ENCODE measurements around the gene IL17REL.
A peak's percentile ranks its signal among the peaks of the same experiment; 100 is the strongest.
"Not testable (repeated sequence)": the region's sequence is repeated elsewhere in the genome, so short reads cannot be mapped to it uniquely, and the experiment has no call there.

Gene IL17REL

DNA sequence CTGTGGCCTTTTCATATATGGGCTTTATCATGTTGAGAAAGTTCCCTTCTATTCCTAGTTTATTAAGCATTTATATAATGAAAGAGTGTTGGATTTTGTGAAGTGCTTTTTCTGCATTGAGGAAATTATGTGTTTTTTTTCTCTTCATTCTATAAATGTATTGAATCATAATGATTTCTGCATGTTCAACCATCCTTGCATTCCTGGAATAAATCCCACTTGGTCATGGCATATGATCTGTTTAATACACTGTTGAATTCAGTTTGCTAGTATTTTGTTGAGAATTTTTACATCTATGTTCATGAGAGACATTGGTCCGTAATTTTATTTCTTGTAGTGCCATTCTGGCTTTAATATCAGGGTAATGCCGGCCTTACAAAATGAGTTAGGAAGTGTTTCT is 26.2 kb downstream of the IL17REL start:
- DNase-seq (ENCODE audit: low spot score): no peak

DNA sequence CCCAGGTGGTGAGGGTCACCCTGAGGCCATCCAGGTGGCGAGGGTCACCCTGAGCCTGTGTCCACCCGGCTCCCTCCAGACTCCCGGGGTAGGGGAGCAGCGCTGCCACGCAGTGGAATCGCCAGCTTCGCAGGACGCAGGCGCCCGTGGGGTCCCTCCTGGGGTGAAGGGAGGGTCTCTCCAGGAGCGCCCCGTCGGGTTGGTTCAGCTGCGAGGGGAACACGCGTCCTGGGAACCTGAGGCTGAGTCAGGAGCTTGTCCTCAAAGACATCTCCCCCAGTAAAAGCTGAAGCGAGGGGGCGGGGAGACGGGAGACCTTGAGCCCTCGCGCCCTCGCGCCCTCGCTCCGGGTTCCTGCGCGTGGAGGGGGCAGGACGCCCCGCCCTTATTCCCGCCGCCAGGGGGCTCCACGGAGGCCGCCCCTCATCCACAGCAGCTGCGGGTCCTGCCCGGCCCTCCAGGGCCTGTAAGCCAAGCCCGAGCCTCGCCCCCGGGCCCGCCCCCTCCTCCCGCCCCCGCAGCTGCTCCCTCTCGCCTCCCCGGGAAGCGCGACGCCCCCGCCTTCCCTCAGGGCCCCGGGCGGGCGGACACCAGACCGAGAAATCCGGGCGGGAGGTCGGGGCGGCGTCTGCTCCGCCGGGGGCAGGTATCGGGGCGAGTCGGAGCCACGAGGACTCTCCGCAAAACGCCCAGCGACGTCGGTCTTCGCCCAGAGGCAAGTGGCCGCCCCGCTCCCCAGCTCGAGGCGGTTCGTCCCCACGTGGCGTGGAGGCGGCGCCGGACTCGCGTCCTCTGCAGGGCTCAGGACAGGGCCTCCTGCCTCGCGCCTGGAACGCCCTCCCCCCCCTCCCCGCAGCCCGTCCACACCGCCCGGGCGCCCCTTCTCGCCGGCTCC is 29.2 kb downstream of the IL17REL start:
- DNase-seq (ENCODE audit: low spot score): peak; percentile 24

DNA sequence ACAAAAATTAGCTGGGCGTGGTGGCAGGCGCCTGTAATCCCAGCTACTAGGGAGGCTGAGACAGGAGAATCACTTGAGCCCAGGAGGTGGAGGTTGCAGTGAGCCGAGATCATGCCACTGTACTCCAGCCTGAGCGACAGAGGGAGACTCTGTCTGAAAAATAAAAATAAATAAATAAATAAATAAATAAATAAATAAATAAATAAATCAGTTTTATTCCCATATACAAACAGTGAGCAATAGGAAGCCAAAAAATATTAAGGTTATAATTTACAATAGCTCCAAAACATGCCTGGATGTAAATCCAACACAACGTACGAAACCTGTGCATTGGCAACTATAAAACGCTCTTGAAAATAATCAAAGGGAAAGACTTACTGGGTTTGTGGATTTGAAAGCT is 30.8 kb downstream of the IL17REL start:
- DNase-seq (ENCODE audit: low spot score): not testable (repeated sequence)

DNA sequence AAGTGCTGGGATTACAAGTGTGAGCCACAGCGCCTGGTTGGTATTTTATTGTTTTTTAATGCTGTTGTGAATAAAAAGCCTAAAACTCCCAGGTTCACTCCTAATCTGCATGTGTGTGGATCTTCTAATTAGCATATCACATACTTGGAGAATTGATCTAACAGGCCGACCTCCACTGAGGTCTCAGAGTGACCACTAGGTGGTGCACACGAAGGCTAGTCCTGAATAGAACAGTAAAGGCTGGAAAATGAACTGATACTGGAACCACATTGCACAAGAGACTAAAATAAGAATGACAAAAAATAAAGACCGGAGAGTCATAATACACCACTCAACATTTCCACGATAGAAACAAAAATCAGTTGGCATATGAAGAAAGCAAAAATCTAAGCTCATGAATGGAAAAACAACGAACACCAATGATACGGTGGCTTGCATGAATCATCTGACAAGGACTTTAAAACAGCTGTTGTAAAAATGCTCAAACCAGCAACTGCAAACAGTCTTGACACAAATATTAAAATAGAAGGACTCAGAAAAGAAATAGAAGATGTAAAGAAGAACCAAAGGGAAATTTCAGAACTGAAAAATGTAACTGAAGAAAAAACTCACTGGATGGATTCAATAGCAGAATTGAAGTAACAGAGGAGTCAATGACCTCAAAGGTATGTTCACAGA is 32.8 kb downstream of the IL17REL start:
- peak; percentile 23 for DNase-seq (ENCODE audit: low spot score)

DNA sequence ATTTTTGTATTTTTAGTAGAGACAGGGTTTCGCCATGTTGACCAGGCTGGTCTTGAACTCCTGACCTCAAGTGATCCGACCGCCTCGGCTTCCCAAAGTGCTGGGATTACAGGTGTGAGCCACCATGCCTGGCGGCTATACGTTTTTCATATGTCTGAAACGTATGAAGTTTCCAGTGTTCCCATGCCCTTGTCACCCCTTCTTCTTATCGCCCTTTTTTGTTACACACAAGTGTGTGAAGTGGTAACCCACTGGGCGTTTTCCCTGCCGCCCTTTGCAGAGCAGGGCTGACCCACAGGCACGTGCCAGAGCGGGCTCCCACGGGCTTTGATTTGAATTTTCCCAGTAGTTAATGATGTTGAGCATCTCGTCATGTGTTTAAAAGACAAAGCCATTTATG is 35.0 kb downstream of the IL17REL start:
- no peak for DNase-seq (ENCODE audit: low spot score)

DNA sequence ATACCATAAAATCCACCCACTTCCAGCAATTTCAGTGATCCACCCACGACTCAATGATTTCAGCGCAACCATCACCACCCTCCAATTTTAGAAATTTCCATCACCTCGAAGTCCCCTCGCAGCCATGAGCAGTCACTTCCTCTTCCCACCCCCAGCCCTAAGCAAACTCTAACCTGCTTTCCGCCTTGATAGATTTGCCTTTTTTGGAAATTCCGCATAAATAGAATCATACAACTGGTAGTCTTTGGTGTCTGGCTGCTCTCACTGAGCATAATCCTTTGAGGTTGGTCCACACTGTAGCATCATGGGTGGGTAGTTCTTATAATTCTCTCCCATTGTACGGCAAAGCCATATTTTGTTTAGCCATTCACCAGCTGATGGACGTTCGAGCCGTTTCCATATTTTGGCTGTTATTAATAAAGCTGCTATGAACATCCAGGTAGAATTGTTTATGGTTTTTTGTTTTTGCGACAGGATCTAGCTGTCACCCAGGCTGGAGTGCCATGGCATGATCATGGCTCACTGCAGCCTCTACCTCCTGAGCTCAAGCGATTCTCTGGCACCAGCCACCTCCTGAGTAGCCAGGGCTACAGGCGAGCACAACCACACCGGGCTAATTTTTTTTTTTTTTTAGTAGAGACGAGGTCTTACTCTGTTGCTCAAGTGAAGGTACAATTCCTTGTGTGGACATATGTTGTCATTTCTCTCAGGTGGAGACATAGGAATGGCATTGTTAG is 36.0 kb downstream of the IL17REL start:
- DNase-seq (ENCODE audit: low spot score): no peak

DNA sequence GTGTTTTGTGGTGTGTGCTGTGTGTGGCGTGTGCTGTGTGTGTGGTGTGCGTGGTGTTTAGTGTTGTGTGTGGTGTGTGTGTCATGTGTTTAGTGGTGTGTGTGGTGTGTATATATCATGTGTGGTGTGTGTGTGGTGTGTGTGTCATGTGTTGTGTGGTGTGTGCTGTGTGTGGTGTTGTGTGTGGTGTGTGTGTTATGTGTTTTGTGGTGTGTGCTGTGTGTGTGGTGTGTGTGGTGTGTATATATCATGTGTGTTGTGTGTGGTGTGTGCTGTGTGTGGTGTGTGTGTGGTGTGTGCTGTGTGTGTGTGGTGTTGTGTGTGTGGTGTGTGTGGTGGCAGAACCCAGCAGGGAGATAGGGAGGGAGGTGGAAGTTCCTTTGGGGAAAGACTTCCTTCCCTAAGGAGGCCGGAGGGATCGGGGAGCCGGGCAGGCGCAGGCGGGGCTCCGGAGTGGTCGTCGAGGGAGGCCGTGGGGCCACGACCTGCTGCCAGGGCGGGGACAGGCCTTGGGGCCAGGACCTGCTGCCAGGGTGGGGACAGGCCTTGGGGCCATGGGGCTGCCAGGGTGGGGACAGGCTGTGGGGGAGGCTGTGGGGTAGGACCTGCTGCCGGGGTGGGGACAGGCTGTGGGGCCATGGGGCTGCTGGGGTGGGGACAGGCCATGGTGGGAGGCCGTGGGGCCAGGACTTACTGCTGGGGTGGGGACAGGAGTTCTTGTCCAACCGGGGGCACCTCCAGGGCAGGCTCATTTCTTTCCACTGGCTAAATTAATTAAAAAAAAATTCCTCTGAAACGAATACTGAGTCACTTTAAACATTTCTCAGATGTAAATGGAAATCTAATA is 36.8 kb downstream of the IL17REL start:
- DNase-seq (ENCODE audit: low spot score): no peak

DNA sequence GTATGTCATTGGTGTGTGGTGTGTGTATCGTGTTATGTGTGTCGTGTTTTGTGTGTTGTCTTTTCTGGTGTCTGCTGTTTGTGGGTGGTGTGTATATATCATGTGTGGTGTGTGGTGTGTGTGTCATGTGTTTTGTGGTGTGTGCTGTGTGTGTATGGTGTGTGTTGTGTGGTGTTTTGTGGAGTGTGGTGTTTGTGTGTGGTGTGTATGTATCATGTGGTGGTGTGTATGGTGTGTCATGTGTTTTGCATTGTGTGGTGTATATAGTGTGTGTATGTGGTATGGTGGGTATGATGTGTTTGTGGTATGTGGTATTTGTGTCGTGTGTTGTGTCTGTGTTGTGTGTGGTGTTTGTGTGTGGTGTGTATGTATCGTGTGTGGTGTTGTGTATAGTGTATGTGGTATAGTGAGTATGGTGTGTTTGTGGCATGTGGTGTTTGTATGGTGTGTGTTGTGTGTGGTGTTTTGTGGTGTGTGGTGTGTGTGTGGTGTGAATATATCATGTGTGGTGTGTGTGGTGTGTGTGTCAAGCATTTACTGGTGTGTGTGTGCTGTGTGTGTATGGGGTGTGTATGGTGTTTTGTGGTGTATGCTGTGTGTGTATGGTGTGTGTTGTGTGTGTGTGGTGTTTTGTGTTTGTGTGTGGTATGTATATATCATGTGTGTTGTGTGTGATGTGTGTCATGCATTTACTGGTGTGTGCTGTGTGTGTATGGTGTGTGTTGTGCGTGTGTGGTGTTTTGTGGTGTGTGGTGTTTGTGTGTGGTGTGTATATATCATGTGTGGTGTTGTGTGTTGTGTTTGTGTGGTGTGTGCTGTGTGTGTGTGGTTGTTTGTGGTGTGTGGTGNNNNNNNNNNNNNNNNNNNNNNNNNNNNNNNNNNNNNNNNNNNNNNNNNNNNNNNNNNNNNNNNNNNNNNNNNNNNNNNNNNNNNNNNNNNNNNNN is 39.3 kb downstream of the IL17REL start:
- no peak for DNase-seq (ENCODE audit: low spot score)

DNA sequence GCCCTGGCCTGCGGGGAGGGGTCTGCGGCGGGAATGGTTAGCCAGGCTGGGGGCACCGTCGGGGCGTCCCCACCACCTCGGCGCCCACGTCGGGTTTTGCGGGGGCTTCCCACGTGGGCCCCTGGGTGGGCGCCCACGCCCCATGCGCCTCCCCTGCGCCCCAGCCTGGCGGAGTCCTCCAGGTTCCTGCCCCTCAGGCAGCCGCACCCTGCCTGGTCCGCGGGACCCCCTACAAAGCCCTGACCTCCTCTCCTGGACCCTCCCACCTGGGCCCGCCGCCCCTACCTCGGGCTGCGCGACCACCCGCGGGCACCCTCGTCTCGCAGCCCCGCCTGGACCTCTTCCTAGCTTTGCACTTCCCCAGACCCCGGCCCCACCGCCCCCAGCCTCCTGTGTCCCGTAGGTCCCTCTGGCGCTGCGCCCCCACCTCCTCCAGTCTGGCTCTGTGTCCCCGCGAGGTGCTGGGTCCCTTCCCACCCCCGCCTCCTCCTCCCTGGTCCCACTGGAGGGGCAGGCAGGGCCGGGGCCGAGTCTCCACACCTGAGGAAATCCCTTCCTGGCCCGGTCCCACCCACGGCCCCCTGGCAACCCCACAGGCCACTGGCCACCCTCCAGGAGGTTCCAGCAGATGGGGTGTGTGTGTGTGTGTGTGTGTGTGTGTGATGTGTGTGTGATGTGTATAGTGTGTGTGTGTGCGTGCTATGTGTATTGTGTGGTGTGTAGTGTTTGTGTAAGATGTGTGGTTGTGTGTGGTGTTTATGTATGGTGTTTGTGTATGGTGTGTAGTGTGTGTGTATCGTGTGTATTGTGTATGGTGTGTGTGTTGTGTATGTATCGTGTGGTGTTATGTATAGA is 40.2 kb downstream of the IL17REL start:
- no peak for DNase-seq (ENCODE audit: low spot score)

DNA sequence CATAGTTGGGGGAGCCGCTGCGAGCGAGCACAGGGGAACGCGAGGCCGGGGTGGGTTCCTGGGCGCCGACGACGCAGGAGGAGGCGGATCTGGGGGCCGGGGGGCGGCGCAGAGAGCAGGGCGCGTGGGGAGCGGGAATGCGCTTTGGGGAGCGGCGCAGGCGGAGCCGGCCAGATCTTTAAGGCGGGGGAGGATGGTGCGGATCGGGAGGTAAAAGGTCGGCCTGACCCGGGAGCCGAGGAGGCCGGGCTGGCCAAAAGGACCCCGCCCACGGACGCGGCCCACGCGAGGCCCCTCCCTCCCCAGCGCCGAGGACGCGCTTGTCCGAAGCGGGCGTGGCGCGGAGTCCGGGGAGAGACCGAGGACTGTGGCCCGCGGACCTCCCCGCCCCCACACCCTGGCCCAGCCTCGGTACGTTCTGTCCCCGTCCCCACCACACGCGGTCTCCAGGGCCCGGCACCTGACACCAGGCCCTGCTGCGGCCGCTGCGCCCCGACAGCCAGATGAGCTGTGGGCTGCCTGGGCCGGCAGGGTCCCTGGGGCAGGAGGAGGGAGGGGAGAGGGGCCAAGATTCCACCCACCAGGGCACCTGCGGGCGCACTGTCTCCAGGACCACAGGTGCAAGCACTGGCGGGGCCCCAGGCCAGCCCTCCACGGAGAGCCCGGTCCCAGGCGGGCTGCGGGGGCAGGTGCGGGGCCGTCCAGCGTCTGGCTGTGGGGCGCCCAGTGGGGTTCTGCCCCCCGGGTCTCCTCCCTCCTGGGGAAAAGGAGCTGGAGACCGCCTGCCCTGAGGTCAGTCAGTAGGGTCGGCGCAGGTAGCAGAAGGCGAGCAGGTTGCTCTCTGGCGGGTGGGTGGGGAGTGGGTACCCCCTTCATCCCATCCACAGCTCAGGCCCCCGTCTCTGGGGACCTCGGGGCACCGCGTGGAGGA is 41.1 kb downstream of the IL17REL start:
- DNase-seq (ENCODE audit: low spot score): no peak

DNA sequence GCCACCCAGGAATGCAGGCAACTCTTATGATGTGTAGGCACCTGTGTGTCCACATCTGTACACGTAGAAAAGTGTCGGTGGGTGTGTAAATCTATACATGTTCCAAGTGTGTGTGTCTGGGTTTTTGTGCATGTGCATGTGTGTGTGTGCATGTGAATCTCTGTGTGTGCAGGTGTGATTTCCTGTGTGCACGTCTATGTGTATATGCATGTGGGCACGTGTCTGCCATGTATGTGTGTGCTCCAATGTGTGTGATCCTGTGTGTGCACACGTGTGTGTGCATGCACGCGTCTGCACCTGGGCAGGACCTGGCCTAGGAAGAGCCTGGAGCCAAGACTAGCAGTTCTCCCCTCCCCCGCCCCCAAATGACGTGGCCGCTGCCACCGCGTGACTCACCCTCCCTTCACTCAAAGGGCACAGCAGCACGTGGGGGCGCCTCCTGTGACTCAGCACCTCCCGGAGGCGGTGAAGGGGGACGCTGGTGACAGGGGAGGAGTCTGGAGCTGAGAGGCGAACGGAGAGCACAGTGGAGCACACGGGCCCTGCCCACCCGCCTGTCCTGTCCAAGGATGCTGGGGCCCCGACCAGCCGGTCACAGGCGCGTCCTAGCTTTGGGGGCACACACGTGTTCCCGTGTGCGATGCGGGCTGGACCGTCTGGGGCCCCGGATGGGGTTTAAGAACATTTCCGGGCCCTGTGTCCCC is 41.9 kb downstream of the IL17REL start:
- DNase-seq (ENCODE audit: low spot score): peak; percentile 95

DNA sequence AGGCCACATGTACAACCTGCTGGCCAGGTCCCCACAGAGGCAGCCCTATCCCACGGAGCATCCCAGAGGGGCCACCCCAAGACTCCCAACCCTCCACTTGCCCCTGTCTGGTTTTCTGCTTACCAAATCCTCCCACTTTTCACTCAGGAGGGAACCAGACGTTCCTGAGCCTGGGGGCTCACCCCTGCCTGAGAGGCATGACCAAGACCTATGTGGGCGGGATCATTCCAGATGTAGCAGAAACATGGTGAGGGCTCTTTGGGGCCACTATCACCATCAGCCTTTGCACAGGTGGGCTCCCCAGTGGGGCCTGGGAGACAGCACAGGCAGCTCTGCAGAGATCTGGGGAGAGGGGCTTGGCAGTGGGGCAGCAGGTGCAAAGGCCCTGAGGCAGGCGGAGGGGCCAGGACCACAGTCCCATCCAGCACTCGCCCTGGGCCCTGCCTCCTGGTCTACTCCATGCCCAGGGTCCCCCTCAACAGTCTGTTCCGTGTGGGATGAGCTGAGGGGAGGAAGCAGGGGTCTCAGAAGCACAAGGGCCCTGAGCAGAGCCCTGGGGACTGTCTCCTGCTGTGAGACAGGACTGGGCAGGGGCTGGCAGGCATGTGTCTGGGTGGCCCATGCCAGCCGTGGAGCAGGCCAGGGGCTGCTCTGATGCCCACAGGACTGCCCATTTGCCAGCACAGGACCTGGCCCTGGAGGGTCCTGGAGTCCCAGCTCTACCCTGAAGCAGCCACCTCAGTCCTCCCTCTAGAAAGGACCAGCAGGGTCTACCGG is 42.6 kb downstream of the IL17REL start:
- DNase-seq (ENCODE audit: low spot score): no peak

DNA sequence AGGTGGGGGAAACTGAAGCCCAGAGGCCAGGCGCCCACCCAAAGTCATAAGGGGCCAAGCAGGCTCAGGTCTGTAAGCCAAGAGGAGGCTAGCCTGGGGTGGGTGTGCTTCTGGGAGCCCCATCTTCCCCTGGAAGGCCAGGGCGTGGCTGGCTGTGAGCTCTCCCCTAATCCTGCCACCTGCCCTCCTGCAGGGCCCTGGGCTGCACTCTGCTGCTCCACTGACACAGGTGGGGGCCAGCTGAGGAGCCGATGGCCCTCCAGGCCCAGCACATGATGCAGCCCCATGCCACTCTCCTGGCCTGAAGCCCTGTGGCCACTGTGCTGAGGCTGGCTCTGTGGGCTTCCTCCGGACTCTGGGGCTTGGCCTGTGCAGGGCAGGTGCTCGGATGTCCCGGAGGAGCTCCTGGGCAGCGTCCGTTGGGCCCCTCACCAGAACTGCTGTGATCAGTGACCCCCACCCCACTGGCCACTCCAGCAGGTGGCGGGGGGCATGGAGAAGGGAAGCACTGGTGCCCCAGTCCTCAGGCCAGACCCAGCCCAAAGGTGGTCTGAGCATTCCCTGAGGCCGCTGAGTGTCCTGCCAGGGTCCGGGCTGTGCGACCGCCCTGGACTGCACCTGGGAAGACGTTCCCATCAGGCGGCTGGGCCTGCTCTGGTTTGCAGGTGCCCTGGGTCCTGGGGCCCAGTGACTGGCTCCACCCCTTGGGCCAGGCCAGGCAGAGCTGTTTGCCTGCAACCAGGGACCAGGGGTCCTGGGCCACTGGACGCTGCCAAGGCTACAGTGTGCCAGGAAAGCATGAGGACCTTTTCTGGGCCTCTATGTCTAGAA is 43.5 kb downstream of the IL17REL start:
- no peak for DNase-seq (ENCODE audit: low spot score)

DNA sequence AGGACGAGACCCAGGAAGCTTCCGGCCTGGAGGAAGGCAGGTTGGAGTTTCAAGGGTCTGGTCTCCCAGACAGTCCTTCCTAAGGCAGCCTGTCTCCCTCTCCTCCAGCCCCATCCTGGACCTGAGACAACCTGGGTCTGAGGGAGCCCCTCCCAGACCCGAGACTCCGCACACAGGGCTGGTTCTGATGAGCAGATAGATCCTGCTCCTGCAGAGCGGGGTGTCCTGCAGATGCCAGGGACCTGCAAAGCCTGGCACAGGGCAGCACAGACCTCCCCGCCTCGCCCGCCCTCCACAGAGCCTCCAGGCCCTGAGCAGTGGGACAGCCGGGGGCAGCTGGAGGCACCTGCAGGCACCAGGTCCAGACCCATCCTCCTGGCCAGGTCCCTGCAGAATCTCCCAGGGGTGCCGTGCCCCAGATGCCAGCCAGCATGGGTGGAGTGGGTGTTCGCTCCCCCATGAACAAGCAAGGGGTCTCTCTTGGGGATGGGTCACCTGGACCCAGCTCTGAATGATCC is 44.2 kb downstream of the IL17REL start:
- DNase-seq (ENCODE audit: low spot score): no peak

DNA sequence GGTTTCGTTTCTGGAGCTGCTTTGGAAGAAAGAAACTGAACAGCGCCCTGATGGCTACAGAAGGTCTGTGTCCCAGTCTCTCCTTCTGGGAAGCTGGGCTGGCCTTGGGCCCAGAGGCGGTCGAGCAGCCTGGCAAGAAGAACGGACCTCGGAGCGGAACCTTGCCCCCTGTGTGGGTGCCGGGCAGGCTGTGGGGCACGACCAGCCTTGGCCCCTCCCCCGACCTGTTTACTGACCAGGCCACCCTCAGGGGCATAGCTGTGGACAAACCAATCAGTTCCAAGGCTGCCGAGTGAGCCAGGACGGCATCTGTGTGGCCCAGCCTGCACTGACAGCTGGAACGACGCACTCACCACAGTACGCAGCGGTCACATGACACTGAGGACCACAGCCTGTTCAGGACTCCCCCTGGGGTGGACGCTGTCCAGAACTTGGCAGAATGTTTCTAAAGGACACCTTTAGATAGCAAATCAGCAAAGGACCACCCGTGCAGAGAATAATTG is 44.8 kb downstream of the IL17REL start:
- DNase-seq (ENCODE audit: low spot score): no peak

All from CD4-positive, alpha-beta T cell treated with Interleukin-6 at 100 ng/mL for 8 hours (primary cell).